Right renal pelvis (tissue), 4 donors: ENCODE data around the gene CYP3A4. TPM values are rescaled to one million over a fixed set of nuclear protein-coding genes. Genes with fewer than 3 reads are reported as not detected.
"Not testable (repeated sequence)": the region's sequence is repeated elsewhere in the genome, so short reads cannot be mapped to it uniquely, and the experiment has no call there.

Experiments used
- DNase-seq, 4 donors: peaks; one replicate each; pipeline ENCODE4 v3.0.0-alpha.2; 2013; ENCODE audit warnings: low read depth in 4 of 4, low spot score in 3 of 4, missing footprints in 1 of 4
- polyA plus RNA-seq, 4 donors: library from polyadenylated mRNA; unstranded; fragments of 120-200 nt; gene quantifications; one replicate each; pipeline ENCODE4 v1.2.1, GENCODE V29; 2013; ENCODE audit not compliant: insufficient read length in 4 of 4

CYP3A4 gene
- polyA plus RNA-seq, 4 donors: 0.17 to 0.21 (median 0.18) TPM

GRCh38 chr7:99793443-99793842, 9.5 kb upstream of the CYP3A4 start:
- DNase-seq: no peak

DNA sequence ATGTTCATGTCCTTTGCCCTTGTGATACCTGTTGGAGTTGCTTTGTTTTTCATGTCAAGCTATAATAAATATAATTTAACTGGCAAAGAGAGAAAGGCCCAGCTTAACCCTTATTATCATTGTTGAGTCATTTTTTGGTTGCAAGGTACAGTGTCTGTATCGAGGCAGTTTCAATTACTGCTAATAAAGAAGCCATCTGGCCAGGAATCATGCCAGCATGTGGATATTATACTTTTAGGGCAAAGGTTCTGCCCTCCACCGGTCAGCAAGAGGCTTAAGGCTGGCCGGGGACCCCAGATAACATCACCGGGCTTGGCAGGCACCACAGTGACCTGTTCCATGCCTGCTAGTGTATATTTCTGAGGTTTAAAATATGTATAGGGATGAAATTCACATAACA, 9.0 kb upstream of the CYP3A4 start:
- DNase-seq: no peak

DNA sequence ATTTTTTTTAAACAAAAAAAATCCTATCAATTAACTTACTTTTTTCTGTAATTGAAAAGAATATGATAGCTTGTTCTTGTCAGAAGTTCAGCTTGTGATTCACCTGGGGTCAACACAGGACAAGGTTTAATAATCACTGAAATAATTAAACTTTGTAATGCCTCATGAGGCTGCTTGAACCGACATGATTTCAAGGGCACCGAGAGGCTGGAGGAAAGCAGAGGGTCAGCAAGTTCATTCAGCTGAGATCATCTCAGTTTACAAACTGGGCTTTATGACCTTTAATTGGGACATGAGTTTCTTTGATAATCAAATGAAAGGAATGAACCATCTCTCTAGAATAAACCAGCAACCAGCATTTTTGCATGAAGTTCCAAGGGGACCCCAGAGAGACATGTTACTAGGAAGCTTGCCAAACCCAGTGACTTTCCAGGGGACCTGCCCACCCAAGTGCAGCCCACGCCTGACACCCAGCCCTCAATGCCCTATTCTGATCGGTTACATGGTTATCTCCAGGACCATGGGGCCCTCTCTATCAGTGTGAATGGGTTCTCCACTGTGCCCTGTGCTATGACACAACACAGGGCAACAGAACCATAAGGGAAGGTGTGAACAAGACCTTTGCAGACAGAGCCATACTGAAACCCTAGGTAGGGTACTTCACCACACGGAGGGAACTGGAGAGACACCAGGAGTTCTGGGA, 7.8 kb upstream of the CYP3A4 start:
- DNase-seq: no peak

GRCh38 chr7:99791021-99791420, 7.0 kb upstream of the CYP3A4 start:
- no peak for DNase-seq

DNA sequence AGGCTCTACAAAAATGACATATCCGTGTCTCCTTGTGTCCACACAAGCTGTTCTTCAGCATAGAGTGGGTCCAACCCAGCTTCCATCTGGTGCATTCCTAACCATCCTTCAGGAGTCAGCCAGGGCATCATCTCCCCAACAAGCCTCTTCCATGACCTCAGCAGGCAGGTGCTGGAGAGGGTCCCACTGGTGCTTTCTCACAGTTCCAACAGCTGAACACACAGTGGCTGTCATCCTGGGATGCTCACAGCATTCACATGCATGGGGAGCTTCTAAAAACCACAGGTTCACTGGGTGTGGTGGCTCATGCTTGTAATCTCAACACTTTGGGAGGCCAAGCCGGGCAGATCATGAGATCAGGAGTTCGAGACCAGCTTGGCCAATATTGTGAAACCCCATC, 6.4 kb upstream of the CYP3A4 start:
- no peak for DNase-seq

- DNase-seq: no peak
These were observed 5.6 kb upstream of the CYP3A4 start for GRCh38 chr7:99789441-99790070.

GRCh38 chr7:99788554-99788953, 4.6 kb upstream of the CYP3A4 start:
- DNase-seq: no peak

DNA sequence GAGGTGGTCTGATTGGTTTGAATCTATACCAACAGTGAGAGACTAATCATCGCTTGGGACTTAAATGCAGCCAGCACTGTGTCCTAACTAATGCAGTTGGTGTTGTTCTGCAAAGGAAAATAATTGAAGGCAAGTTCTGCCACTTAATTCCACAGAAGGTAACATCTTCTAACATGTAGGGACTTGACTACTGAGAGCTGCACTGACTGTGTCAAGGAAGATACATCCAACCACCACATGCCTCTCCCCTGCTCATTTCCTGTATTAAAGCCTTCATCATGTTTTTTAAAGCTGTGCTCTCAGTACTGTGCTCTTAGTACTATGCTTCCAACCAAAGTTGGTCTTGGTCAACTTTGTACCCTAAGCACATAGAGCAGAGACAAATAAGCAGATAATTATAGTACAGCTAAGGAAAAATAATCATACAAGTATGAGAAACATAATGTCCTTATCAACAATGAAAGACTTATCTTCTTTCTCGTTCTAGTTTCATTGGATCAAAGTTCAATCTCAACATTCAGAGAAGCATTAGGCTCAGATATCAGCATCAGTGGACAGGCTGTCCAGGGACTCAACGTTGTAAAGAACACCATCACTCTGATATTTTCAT, 2.8 kb upstream of the CYP3A4 start:
- DNase-seq: no peak

- not testable (repeated sequence) for DNase-seq
These were observed 1.7 kb upstream of the CYP3A4 start for GRCh38 chr7:99785654-99786053.

DNA sequence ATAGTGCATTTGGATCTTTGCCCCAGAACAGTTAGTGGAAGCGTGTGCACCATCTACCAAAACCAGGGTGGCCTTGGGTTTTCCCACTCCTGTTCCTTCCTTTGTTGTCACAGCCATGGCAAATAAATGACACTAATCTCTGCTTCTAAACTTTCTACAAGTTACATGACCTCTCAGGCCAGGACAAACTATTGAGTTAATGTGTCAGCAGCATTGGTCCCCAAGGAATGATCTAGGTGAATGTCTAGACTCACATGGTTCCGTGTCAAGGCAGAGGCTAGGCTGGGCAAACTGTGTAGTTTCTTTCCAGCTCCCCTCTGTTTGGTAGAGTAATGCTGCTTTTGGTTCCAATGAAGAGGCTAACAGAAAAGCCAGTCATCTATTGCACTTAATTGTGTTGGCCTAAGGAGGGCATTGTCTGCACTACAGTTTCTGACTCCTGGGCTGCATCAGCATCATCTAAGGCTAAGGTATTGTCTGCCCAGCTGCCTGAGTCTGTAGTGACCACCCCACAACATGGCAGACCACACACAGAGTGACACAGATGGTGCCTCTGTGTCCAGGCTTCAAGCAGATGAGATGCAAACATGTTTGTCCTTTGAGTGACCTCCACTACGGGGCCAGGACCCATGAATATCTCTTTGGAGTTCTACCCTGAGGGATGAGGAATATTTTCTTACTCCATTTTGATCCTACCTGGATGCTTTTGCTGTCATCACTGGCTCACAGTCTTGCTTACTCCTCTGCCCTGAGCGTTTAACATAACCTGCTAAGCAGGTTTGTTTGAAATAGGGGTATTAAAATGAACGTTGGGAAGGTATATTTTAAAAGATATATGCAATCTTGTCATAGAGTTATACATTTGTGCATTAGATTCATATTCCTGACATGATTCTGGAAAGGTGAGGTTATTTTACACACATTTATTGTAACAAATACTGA, 1.7 kb downstream of the CYP3A4 start:
- no peak for DNase-seq

GRCh38 chr7:99780588-99780987, 3.4 kb downstream of the CYP3A4 start:
- DNase-seq: no peak

DNA sequence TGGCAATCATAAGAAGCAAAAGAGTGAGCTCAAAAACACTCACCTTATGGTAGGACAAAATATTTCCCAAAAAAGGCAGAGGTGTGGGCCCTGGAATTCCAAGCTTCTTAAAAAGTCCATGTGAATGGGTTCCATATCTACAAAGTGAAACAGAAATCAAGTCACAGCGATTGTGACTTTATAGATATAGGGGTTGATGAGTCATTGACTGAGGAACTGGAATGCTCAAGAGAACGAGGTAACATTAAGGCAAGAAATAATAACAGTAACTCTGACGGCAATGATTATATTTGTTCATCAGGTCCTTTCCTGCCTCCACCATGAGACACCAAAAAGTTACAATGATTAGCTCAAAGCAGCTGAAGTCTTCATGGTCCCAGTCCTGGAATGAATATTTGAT, 4.0 kb downstream of the CYP3A4 start:
- DNase-seq: no peak

- no peak for DNase-seq
These were observed 5.1 kb downstream of the CYP3A4 start for GRCh38 chr7:99778880-99779279.

GRCh38 chr7:99773395-99773794, 10.6 kb downstream of the CYP3A4 start:
- DNase-seq: not testable (repeated sequence)

GRCh38 chr7:99772565-99772964, 11.4 kb downstream of the CYP3A4 start:
- no peak for DNase-seq

DNA sequence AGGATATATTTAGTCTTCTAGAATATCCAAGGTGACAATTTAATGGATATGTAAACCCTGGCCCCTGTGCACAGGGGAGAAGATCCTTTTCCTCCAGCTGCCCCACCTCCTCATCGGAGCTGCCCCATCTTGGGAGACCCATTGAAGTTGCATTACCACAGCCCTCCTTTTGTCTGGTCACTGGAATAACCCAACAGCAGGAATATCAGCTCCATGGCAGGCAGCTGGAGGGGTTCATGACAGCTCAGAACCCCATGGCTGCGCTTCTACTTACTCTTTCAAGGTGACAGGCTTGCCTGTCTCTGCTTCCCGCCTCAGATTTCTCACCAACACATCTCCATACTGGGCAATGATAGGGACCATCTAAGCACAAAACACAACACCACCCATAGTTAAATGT, 14.5 kb downstream of the CYP3A4 start:
- DNase-seq: not testable (repeated sequence)

- DNase-seq: no peak
These were observed 15.5 kb downstream of the CYP3A4 start for GRCh38 chr7:99768471-99768870.

DNA sequence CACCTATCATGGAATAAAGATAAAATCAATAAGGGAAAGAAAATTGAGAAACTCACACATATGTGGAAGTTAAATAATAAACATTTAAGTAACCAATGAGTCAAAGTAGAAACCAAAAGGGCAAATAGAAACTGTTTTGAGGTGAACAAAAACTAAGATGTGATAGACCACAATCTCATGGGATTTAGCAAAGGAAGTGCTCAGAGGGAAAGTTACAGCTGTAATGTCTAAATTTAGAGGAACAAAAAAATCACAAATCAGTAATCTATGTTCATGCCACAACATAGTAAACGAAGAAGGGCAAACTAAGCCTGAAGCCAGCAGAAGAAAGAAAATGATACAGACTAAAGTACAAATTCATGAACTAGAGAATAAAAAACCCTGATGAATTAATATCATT, 16.3 kb downstream of the CYP3A4 start:
- no peak for DNase-seq

- no peak for DNase-seq
These were observed 17.4 kb downstream of the CYP3A4 start for GRCh38 chr7:99766484-99767099.

GRCh38 chr7:99764478-99764877, 19.5 kb downstream of the CYP3A4 start:
- no peak for DNase-seq
